Trophoblast cell (in vitro differentiated cells and primary cell): ENCODE measurements around the gene BTG2.

Experiments used
- DNase-seq, 2 donors: peaks; one replicate each; pipeline ENCODE4 v3.0.0-alpha.2; 2016
- H2AFZ ChIP-seq: 2 replicates; pipeline ENCODE4 v1.6.1; 2013; ENCODE audit warnings: low read length, moderate library complexity, mild to moderate bottlenecking; ENCODE audit not compliant: insufficient read depth, poor library complexity
- H2AK5ac ChIP-seq: 2 replicates; pipeline ENCODE4 v1.6.1; 2013; ENCODE audit warnings: mild to moderate bottlenecking, low read length
- H2BK120ac ChIP-seq: 2 replicates; pipeline ENCODE4 v1.6.1; 2013; ENCODE audit warnings: low read length, mild to moderate bottlenecking, moderate library complexity; ENCODE audit not compliant: insufficient read depth, poor library complexity
- H2BK12ac ChIP-seq: 2 replicates; pipeline ENCODE4 v1.6.1; 2013; ENCODE audit warnings: mild to moderate bottlenecking, low read length, moderate library complexity
- H2BK5ac ChIP-seq: 2 replicates; pipeline ENCODE4 v1.6.1; 2013; ENCODE audit warnings: low read length, low read depth, moderate library complexity, mild to moderate bottlenecking; ENCODE audit not compliant: poor library complexity
- H3K14ac ChIP-seq: 2 replicates; pipeline ENCODE4 v1.6.1; 2013; ENCODE audit warnings: mild to moderate bottlenecking, low read length
- H3K18ac ChIP-seq: 2 replicates; pipeline ENCODE4 v1.6.1; 2013; ENCODE audit warnings: mild to moderate bottlenecking, low read length
- H3K23ac ChIP-seq: 2 replicates; pipeline ENCODE4 v1.6.1; 2013; ENCODE audit warnings: low read length
- H3K27ac ChIP-seq: 2 replicates; pipeline ENCODE4 v1.5.1; 2013; ENCODE audit warnings: low read depth, mild to moderate bottlenecking, inconsistent platforms, low read length, moderate library complexity
- H3K27me3 ChIP-seq: 2 replicates; pipeline ENCODE4 v1.6.1; 2013; ENCODE audit warnings: inconsistent platforms, mild to moderate bottlenecking, low read length, moderate library complexity; ENCODE audit not compliant: insufficient read depth
- H3K36me3 ChIP-seq, 2 experiments: 1 replicate in 1 of 2; 2 replicates in 1 of 2; pipeline ENCODE4 v1.6.1; 2013; ENCODE audit warnings: low read length in 2 of 2, mild to moderate bottlenecking in 2 of 2, moderate library complexity in 1 of 2; ENCODE audit not compliant: insufficient read depth in 2 of 2, control insufficient read depth in 1 of 2
- H3K4ac ChIP-seq: 2 replicates; pipeline ENCODE4 v1.6.1; 2013; ENCODE audit warnings: low read depth, mild to moderate bottlenecking, low read length, moderate library complexity
- H3K4me1 ChIP-seq, 2 experiments: 1 replicate in 1 of 2; 2 replicates in 1 of 2; pipeline ENCODE4 v1.6.1; 2013; ENCODE audit warnings: low read length in 2 of 2, mild to moderate bottlenecking in 2 of 2, moderate library complexity in 1 of 2; ENCODE audit not compliant: insufficient read depth in 2 of 2, control insufficient read depth in 1 of 2
- H3K4me2 ChIP-seq: 2 replicates; pipeline ENCODE4 v1.6.1; 2013; ENCODE audit warnings: inconsistent platforms, mild to moderate bottlenecking, low read length, moderate library complexity
- H3K4me3 ChIP-seq: 2 replicates; pipeline ENCODE4 v1.5.1; 2013; ENCODE audit warnings: mild to moderate bottlenecking, low read depth, low read length, inconsistent platforms
- H3K79me1 ChIP-seq: one replicate; pipeline ENCODE4 v1.6.1; 2013; ENCODE audit warnings: low read length
- H3K79me2 ChIP-seq: 2 replicates; pipeline ENCODE4 v1.6.1; 2013; ENCODE audit warnings: low read length, mild to moderate bottlenecking; ENCODE audit not compliant: control insufficient read depth, insufficient read depth, poor library complexity
- H3K9ac ChIP-seq: 2 replicates; pipeline ENCODE4 v1.6.1; 2013; ENCODE audit warnings: mild to moderate bottlenecking, low read length
- H3K9me3 ChIP-seq: 2 replicates; pipeline ENCODE4 v1.6.1; 2013; ENCODE audit warnings: low read depth, mild to moderate bottlenecking, control low read depth, inconsistent platforms, low read length; ENCODE audit not compliant: insufficient read depth
- H4K12ac ChIP-seq: 2 replicates; pipeline ENCODE4 v1.6.1; 2013; ENCODE audit warnings: low read depth, mild to moderate bottlenecking, low read length, moderate library complexity
- H4K8ac ChIP-seq: 2 replicates; pipeline ENCODE4 v1.6.1; 2013; ENCODE audit warnings: low read depth, mild to moderate bottlenecking, low read length, moderate library complexity
- H4K91ac ChIP-seq: one replicate; pipeline ENCODE4 v1.6.1; 2013; ENCODE audit warnings: low read depth, mild to moderate bottlenecking, low read length, moderate library complexity
- WGBS: extraction: QIAGEN DNeasy Blood & Tissue Kit; methylation state at CpG from one replicate; pipeline ENCODE4 v1.1.7; 2013; ENCODE audit warnings: missing lambda C conversion rate; ENCODE audit not compliant: insufficient read length, insufficient coverage; ENCODE audit errors: extremely low coverage; 5-methylcytosine and 5-hydroxymethylcytosine counted together

Gene BTG2

DNA sequence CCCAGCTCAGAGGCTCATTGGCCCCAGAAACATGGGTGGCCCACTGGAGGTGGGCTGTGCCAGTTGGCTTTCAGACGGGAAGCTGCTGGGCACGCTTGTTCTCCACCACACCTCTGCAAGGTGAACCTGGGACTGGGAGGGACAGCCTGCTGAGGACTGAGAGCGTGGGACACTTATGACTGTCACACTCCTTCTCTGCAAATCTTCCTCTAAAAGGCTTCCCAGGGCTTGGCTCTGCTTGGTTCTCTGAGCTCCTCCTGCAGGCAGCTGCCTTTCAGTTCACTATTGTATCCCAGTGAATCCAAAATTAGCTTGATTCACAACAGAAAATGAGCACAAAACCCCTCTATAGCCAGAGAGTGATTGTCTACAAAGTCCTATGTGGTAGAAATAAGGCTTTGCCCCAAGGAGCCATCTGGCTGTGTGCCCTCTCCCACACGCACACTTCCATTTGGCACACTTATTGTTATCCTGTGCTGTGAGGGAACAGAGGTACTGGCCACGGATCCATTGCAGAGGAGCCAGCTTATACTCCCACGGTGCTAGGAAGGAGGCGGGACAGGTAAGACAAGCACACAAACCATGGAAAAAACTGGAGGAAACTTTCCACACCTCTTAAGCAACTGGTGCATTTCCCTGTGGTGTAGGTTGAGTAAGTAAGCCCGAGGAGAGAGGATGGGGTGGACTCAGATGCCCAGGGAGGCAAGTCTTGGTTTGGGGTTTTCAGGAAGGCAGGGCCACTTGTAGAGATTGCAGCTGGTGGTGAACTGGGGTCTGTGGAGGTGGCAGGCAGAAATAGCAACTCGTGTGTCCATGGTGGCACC is 18.9 kb upstream of the BTG2 start:
- no peak overlapping the region for H3K23ac ChIP-seq
- no peak overlapping the region for H4K12ac ChIP-seq
- H3K9me3 ChIP-seq, result no peaks in the 10 kb centered on the region
- no peak overlapping the region for H3K4me2 ChIP-seq
- H3K18ac ChIP-seq, result no peak overlapping the region
- H3K4me1 ChIP-seq, result peaks cover 17 to 26% of the 10 kb centered on the region in 2 experiments
- DNase-seq, result no peak
- no peak overlapping the region for H3K27ac ChIP-seq
- no peak overlapping the region for H2AFZ ChIP-seq
- H3K79me2 ChIP-seq, result no peaks in the 10 kb centered on the region
- WGBS, result no CpG with 5 or more reads among the region's 9 CpGs
- no peak overlapping the region for H2BK120ac ChIP-seq
- no peak overlapping the region for H3K4ac ChIP-seq
- H2AK5ac ChIP-seq, result no peak overlapping the region
- H2BK12ac ChIP-seq, result no peak overlapping the region
- H3K79me1 ChIP-seq, result no peaks in the 10 kb centered on the region
- no peak overlapping the region for H4K8ac ChIP-seq
- no peak overlapping the region for H2BK5ac ChIP-seq
- H4K91ac ChIP-seq, result no peak overlapping the region
- H3K27me3 ChIP-seq, result no peaks in the 10 kb centered on the region
- no peak overlapping the region for H3K14ac ChIP-seq
- H3K4me3 ChIP-seq, result no peak overlapping the region
- no peaks in the 10 kb centered on the region for H3K36me3 ChIP-seq
- H3K9ac ChIP-seq, result no peak overlapping the region

DNA sequence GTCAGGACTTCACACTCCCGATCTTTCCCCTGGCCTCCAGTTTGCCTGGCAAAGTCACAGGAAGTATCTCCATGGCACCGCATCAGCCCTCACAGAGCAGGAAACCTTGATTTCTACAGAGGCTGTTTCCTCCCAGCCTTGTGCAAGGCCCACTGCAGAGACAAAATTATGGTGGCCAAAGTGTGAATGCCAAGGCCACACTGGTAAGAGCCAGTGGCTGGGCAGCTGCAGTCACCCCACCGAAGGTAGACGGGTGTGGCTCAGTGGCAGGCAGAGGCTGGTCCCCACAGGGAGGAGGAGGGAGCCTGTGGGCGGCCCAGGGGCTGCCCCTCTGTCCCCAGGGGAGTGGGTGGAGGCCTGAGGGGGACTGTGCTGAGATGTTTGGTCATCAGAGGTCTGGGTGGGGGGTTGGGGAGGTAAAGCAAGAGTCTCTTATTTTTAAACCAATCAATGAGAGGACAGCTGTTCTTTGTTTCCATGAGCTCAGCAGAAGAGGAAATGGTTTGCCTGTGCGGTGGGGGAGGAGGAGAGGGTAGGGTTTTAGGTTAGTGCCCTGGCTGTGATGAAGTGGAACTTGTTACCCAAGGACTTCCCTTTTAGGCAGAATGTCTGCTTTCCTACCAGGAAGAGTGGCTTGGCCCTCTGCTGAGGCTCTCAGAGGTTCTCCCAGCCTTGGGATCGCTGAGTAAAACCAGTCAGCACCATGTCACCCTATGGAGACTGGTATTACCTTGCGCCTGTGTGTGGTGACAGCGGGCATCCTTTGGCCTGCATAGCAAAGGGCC is 18.0 kb upstream of the BTG2 start:
- Histone ChIP-seq H3K9me3 (no peaks in the 10 kb centered on the region), H4K12ac (no peak overlapping the region), H3K27me3 (no peaks in the 10 kb centered on the region), H3K36me3 (no peaks in the 10 kb centered on the region), H2BK120ac (no peak overlapping the region), H3K4me3 (no peak overlapping the region), H3K9ac (no peak overlapping the region), H3K4me2 (no peak overlapping the region), H3K79me1 (no peaks in the 10 kb centered on the region), H3K27ac (no peak overlapping the region), H3K4ac (no peak overlapping the region), H2BK12ac (peak overlapping the region; percentile 2), H3K79me2 (no peaks in the 10 kb centered on the region), H4K91ac (no peak overlapping the region), H3K4me1 (peaks cover 16 to 22% of the 10 kb centered on the region in 2 experiments), H3K23ac (no peak overlapping the region), H2AK5ac (no peak overlapping the region), H3K14ac (no peak overlapping the region), H3K18ac (no peak overlapping the region), H4K8ac (no peak overlapping the region), H2BK5ac (no peak overlapping the region), H2AFZ (peak overlapping the region; percentile 19)
- DNase-seq, result no peak
- no CpG with 5 or more reads among the region's 9 CpGs for WGBS

DNA sequence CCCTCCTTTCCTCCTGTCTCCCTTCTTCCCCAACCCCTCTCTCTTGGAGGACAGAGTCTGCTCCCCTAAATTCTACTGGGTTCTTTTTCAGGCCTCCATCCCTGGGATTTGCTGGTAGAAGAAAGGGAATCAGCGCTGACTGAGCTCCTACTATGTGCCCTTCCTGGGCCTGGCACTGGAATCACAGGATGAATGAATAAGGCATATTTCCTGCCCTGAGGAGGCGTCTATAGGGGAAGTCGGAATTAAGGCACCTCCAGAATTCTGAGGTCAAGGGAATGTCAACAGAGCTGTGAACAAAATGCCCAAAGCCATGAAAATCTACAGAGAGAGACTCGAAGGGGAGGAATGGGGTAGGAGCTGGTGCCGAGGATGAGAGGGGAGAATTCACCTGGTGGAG is 17.4 kb upstream of the BTG2 start:
- Histone ChIP-seq H3K9ac (no peak overlapping the region), H3K14ac (no peak overlapping the region), H3K4me2 (no peak overlapping the region), H2BK120ac (no peak overlapping the region), H3K79me1 (no peaks in the 10 kb centered on the region), H3K36me3 (no peaks in the 10 kb centered on the region), H4K91ac (no peak overlapping the region), H3K4me1 (peaks cover 11 to 22% of the 10 kb centered on the region in 2 experiments), H2BK5ac (no peak overlapping the region), H4K12ac (no peak overlapping the region), H3K18ac (no peak overlapping the region), H4K8ac (no peak overlapping the region), H3K79me2 (no peaks in the 10 kb centered on the region), H2BK12ac (no peak overlapping the region), H2AK5ac (no peak overlapping the region), H3K27me3 (no peaks in the 10 kb centered on the region), H3K27ac (no peak overlapping the region), H3K9me3 (no peaks in the 10 kb centered on the region), H3K23ac (no peak overlapping the region), H2AFZ (no peak overlapping the region), H3K4me3 (no peak overlapping the region), H3K4ac (no peak overlapping the region)
- no peak for DNase-seq
- WGBS, result no CpG with 5 or more reads among the region's 5 CpGs

GRCh38 chr1:203288400-203288799 is 16.9 kb upstream of the BTG2 start:
- Histone ChIP-seq H3K23ac (no peak overlapping the region), H2BK5ac (no peak overlapping the region), H3K14ac (no peak overlapping the region), H3K9me3 (no peaks in the 10 kb centered on the region), H2AFZ (no peak overlapping the region), H2BK12ac (no peak overlapping the region), H3K79me1 (no peaks in the 10 kb centered on the region), H3K4me2 (no peak overlapping the region), H3K4me1 (peaks cover 10 to 22% of the 10 kb centered on the region in 2 experiments), H4K8ac (no peak overlapping the region), H3K9ac (no peak overlapping the region), H3K4ac (no peak overlapping the region), H3K79me2 (no peaks in the 10 kb centered on the region), H3K4me3 (no peak overlapping the region), H3K18ac (no peak overlapping the region), H3K27ac (no peak overlapping the region), H2BK120ac (no peak overlapping the region), H3K36me3 (no peaks in the 10 kb centered on the region), H4K91ac (no peak overlapping the region), H4K12ac (no peak overlapping the region), H2AK5ac (no peak overlapping the region), H3K27me3 (no peaks in the 10 kb centered on the region)
- no CpG with 5 or more reads among the region's 7 CpGs for WGBS
- no peak for DNase-seq
